Progenitor cell of endocrine pancreas (in vitro differentiated cells): ENCODE results near the gene CUEDC1. TPM values are rescaled to one million over a fixed set of nuclear protein-coding genes. Genes with fewer than 3 reads are reported as not detected.

Experiments
- DNase-seq: peaks from one replicate; pipeline ENCODE4 v3.0.0; 2021; ENCODE audit warnings: low spot score; ENCODE audit not compliant: unreplicated experiment
- H3K27ac Mint-ChIP-seq: 2 replicates; pipeline ENCODE4 v1.8.0; 2021; ENCODE audit warnings: mild to moderate bottlenecking, moderate library complexity, mixed read lengths
- H3K27me3 Mint-ChIP-seq: 2 replicates; pipeline ENCODE4 v1.8.0; 2021; ENCODE audit warnings: mixed read lengths
- H3K36me3 Mint-ChIP-seq: 2 replicates; pipeline ENCODE4 v1.8.0; 2022; ENCODE audit warnings: mixed read lengths; ENCODE audit not compliant: insufficient read depth
- H3K4me1 Mint-ChIP-seq: 2 replicates; pipeline ENCODE4 v1.8.0; 2021; ENCODE audit warnings: low read depth, mixed read lengths
- H3K4me3 Mint-ChIP-seq: 2 replicates; pipeline ENCODE4 v1.8.0; 2021; ENCODE audit warnings: low read depth, mild to moderate bottlenecking, moderate library complexity, mixed read lengths
- H3K9me3 Mint-ChIP-seq: 2 replicates; pipeline ENCODE4 v1.8.0; 2021; ENCODE audit warnings: low read depth, mixed read lengths
- total RNA-seq: library from RNA; stranded (reverse); gene quantifications from 2 replicates; pipeline ENCODE4 v1.2.1, GENCODE V29; 2021
- TF ChIP-seq, protein P1 (sequence below): fragments of 200-600 bp; sonication (generic); IDR thresholded peaks from one replicate; pipeline ENCODE4 v1.5.0; 2021; ENCODE audit warnings: antibody characterized with exemption, mild to moderate bottlenecking; ENCODE audit not compliant: unreplicated experiment

The CUEDC1 gene
- total RNA-seq, 1 donor from 2014 or later = 30.8 TPM

- H3K27me3 Mint-ChIP-seq = no peaks in the 10 kb centered on the region
- H3K27ac Mint-ChIP-seq = no peak overlapping the region
- peaks cover 24% of the 10 kb centered on the region for H3K36me3 Mint-ChIP-seq
- no peak overlapping the region for H3K4me3 Mint-ChIP-seq
- TF ChIP-seq, protein P1, sequence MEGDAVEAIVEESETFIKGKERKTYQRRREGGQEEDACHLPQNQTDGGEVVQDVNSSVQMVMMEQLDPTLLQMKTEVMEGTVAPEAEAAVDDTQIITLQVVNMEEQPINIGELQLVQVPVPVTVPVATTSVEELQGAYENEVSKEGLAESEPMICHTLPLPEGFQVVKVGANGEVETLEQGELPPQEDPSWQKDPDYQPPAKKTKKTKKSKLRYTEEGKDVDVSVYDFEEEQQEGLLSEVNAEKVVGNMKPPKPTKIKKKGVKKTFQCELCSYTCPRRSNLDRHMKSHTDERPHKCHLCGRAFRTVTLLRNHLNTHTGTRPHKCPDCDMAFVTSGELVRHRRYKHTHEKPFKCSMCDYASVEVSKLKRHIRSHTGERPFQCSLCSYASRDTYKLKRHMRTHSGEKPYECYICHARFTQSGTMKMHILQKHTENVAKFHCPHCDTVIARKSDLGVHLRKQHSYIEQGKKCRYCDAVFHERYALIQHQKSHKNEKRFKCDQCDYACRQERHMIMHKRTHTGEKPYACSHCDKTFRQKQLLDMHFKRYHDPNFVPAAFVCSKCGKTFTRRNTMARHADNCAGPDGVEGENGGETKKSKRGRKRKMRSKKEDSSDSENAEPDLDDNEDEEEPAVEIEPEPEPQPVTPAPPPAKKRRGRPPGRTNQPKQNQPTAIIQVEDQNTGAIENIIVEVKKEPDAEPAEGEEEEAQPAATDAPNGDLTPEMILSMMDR = no peak
- peaks cover 44% of the 10 kb centered on the region for H3K4me1 Mint-ChIP-seq
- DNase-seq = no peak
- no peaks in the 10 kb centered on the region for H3K9me3 Mint-ChIP-seq
Measured at GRCh38 chr17:57983446-57983845, 28.2 kb upstream of the CUEDC1 start.

- Mint-ChIP-seq H3K27me3 (no peaks in the 10 kb centered on the region), H3K9me3 (no peaks in the 10 kb centered on the region), H3K27ac (no peak overlapping the region), H3K4me1 (peaks cover 44% of the 10 kb centered on the region), H3K4me3 (no peak overlapping the region), H3K36me3 (peaks cover 31% of the 10 kb centered on the region)
- TF ChIP-seq, protein P1 = no peak
- DNase-seq = no peak
Measured at GRCh38 chr17:57982452-57983170, 27.4 kb upstream of the CUEDC1 start.

DNA sequence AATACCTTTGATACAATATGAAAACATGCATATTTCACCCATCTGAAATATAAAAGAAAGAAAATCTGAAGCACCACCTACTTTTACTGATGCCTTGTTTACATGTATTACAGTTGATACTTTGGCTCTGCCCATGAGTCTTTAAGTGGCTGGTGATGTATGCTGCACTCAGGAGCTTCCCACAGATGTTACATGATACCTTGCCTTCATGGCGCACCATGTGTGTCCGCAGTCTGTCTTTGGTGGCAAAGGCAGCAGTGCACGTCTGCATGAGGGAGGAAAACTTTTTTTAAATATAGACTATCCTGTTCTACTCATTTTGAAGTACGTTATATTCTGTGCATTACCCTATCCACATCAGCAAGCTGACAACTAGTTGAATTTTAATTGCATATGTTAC, 25.3 kb upstream of the CUEDC1 start:
- DNase-seq = no peak
- H3K36me3 Mint-ChIP-seq = peaks cover 41% of the 10 kb centered on the region
- H3K4me3 Mint-ChIP-seq = no peak overlapping the region

GRCh38 chr17:57979076-57979475, 23.9 kb upstream of the CUEDC1 start:
- TF ChIP-seq, protein P1 = no peak
- H3K36me3 Mint-ChIP-seq = peaks cover 50% of the 10 kb centered on the region
- H3K27me3 Mint-ChIP-seq = no peaks in the 10 kb centered on the region
- no peak overlapping the region for H3K4me3 Mint-ChIP-seq
- peaks cover 37% of the 10 kb centered on the region for H3K4me1 Mint-ChIP-seq
- H3K27ac Mint-ChIP-seq = no peak overlapping the region
- DNase-seq = no peak
- no peaks in the 10 kb centered on the region for H3K9me3 Mint-ChIP-seq

More for the DNA sequence above, 25.3 kb upstream of the CUEDC1 start:
- Mint-ChIP-seq H3K27me3 (no peaks in the 10 kb centered on the region), H3K27ac (no peak overlapping the region), H3K4me1 (peaks cover 43% of the 10 kb centered on the region), H3K9me3 (no peaks in the 10 kb centered on the region)
- TF ChIP-seq, protein P1 = no peak

GRCh38 chr17:57976594-57976993, 21.4 kb upstream of the CUEDC1 start:
- H3K27me3 Mint-ChIP-seq = no peaks in the 10 kb centered on the region
- no peak overlapping the region for H3K27ac Mint-ChIP-seq
- H3K36me3 Mint-ChIP-seq = peaks cover 42% of the 10 kb centered on the region
- no peak overlapping the region for H3K4me3 Mint-ChIP-seq
- TF ChIP-seq, protein P1 = no peak
- H3K4me1 Mint-ChIP-seq = peaks cover 20% of the 10 kb centered on the region
- DNase-seq = no peak
- no peaks in the 10 kb centered on the region for H3K9me3 Mint-ChIP-seq
